HEK293 (cell line): Measurements from ENCODE around the gene DNAJB11.

Experiments
- CTCF ChIA-PET: fragments of 350-600 bp; formaldehyde crosslinking; extraction: SDS; loops from one replicate; lab custom pipeline; 2021; ENCODE audit warnings: antibody characterized with exemption; lab: Yijun Ruan, JAX
- POLR2A ChIA-PET: fragments of 300-600 bp; formaldehyde crosslinking; extraction: SDS; loops from one replicate; lab custom pipeline; 2020; ENCODE audit warnings: antibody characterized with exemption, inconsistent platforms; lab: Yijun Ruan, JAX
- H3K27ac ChIP-seq: fragments of 200-500 bp; sonication (Bioruptor generic); 2 replicates; pipeline ENCODE4 v1.5.1; 2014; ENCODE audit warnings: low read depth, low read length, control low read depth, inconsistent platforms; ENCODE audit errors: extremely low read depth
- H3K36me3 ChIP-seq, 2 experiments: fragments of 200-500 bp in 1 of 2; sonication (Bioruptor generic) in 1 of 2; 1 replicate in 1 of 2; 2 replicates in 1 of 2; pipeline ENCODE4 v1.5.1; 2014 to 2017; ENCODE audit warnings: inconsistent platforms in 2 of 2, low read length in 2 of 2; ENCODE audit not compliant: control insufficient read depth in 2 of 2, insufficient read depth in 1 of 2
- H3K4me1 ChIP-seq: fragments of 200-500 bp; sonication (Bioruptor generic); 2 replicates; pipeline ENCODE4 v1.5.1; 2014; ENCODE audit warnings: mild to moderate bottlenecking, low read length, inconsistent platforms; ENCODE audit not compliant: control insufficient read depth, insufficient read depth
- H3K4me3 ChIP-seq: 2 replicates; pipeline ENCODE4 v1.5.1; 2011; ENCODE audit warnings: low read depth, mild to moderate bottlenecking, control low read depth, low read length, moderate library complexity
- H3K9me3 ChIP-seq: fragments of 200-500 bp; sonication (Bioruptor generic); 2 replicates; pipeline ENCODE4 v1.5.1; 2014; ENCODE audit warnings: low read depth, low read length, inconsistent platforms; ENCODE audit not compliant: control insufficient read depth, insufficient read depth
- PRDM1 ChIP-seq: fragments of 450-650 bp; formaldehyde crosslinking; IDR thresholded peaks from 2 replicates; pipeline ENCODE4; 2016; ENCODE audit warnings: missing biosample characterization, missing genetic modification characterization
- REST ChIP-seq: fragments of 450-650 bp; formaldehyde crosslinking; IDR thresholded peaks from 2 replicates; pipeline ENCODE4 v1.5.1; 2016; ENCODE audit warnings: missing biosample characterization, missing genetic modification characterization
- TCF7L2 ChIP-seq: IDR thresholded peaks from 2 replicates; pipeline ENCODE4 v1.6.1; 2011; ENCODE audit warnings: low read depth, mild to moderate bottlenecking, inconsistent platforms, low read length, moderate library complexity, borderline replicate concordance
- TRIM28 ChIP-seq: IDR thresholded peaks from 2 replicates; pipeline ENCODE4 v1.6.1; 2011; ENCODE audit warnings: low read length, control low read depth, borderline replicate concordance
- ZFP41 ChIP-seq: fragments of 450-650 bp; formaldehyde crosslinking; IDR thresholded peaks from 2 replicates; pipeline ENCODE4 v1.5.1; 2016; ENCODE audit warnings: missing biosample characterization, missing genetic modification characterization, borderline replicate concordance
- ZNF114 ChIP-seq: fragments of 450-650 bp; formaldehyde crosslinking; IDR thresholded peaks from 2 replicates; pipeline ENCODE4 v1.5.0; 2017; ENCODE audit warnings: missing biosample characterization, missing genetic modification characterization
- ZNF132 ChIP-seq: fragments of 450-650 bp; formaldehyde crosslinking; IDR thresholded peaks from 2 replicates; pipeline ENCODE4 v1.5.1; 2017; ENCODE audit warnings: missing biosample characterization, missing genetic modification characterization, borderline replicate concordance
- ZNF138 ChIP-seq: fragments of 450-650 bp; formaldehyde crosslinking; IDR thresholded peaks from 2 replicates; pipeline ENCODE4 v1.5.1; 2016; ENCODE audit warnings: missing biosample characterization, missing genetic modification characterization, borderline replicate concordance
- ZNF155 ChIP-seq: fragments of 450-650 bp; formaldehyde crosslinking; IDR thresholded peaks from 2 replicates; pipeline ENCODE4 v1.5.1; 2016; ENCODE audit warnings: missing biosample characterization, missing genetic modification characterization
- ZNF211 ChIP-seq: fragments of 450-650 bp; formaldehyde crosslinking; IDR thresholded peaks from 2 replicates; pipeline ENCODE4 v1.5.1; 2016; ENCODE audit warnings: low read depth, missing biosample characterization, missing genetic modification characterization
- ZNF26 ChIP-seq: fragments of 450-650 bp; formaldehyde crosslinking; IDR thresholded peaks from 2 replicates; pipeline ENCODE4 v1.5.1; 2016; ENCODE audit warnings: missing biosample characterization, missing genetic modification characterization
- ZNF324 ChIP-seq: fragments of 450-650 bp; formaldehyde crosslinking; IDR thresholded peaks from 2 replicates; pipeline ENCODE4 v1.5.1; 2016; ENCODE audit warnings: missing biosample characterization, missing genetic modification characterization
- ZNF473 ChIP-seq: fragments of 450-650 bp; formaldehyde crosslinking; IDR thresholded peaks from 2 replicates; pipeline ENCODE4 v1.5.1; 2017; ENCODE audit warnings: missing biosample characterization, missing genetic modification characterization
- ZNF488 ChIP-seq: fragments of 450-650 bp; formaldehyde crosslinking; IDR thresholded peaks from 2 replicates; pipeline ENCODE4 v1.5.1; 2016; ENCODE audit warnings: missing biosample characterization, missing genetic modification characterization
- ZNF561 ChIP-seq: fragments of 450-650 bp; IDR thresholded peaks from 2 replicates; pipeline ENCODE4 v1.5.1; 2018; ENCODE audit warnings: missing biosample characterization, missing genetic modification characterization, borderline replicate concordance
- ZNF571 ChIP-seq: fragments of 450-650 bp; formaldehyde crosslinking; IDR thresholded peaks from 2 replicates; pipeline ENCODE4 v1.5.0; 2017; ENCODE audit warnings: missing biosample characterization, missing genetic modification characterization
- ZNF600 ChIP-seq: fragments of 450-650 bp; formaldehyde crosslinking; IDR thresholded peaks from 2 replicates; pipeline ENCODE4 v1.5.1; 2016; ENCODE audit warnings: missing biosample characterization, missing genetic modification characterization
- ZNF639 ChIP-seq: fragments of 450-650 bp; formaldehyde crosslinking; IDR thresholded peaks from 2 replicates; pipeline ENCODE4 v1.5.1; 2016; ENCODE audit warnings: missing biosample characterization, missing genetic modification characterization
- ZNF701 ChIP-seq: fragments of 450-650 bp; formaldehyde crosslinking; IDR thresholded peaks from 2 replicates; pipeline ENCODE4 v1.5.1; 2016; ENCODE audit warnings: missing biosample characterization, missing genetic modification characterization
- ZNF747 ChIP-seq: fragments of 450-650 bp; formaldehyde crosslinking; IDR thresholded peaks from 2 replicates; pipeline ENCODE4 v1.5.1; 2016; ENCODE audit warnings: missing biosample characterization, missing genetic modification characterization

The DNAJB11 gene

GRCh38 chr3:186544281-186544680, 26.2 kb upstream of the DNAJB11 start, which contains the start of gene CRYGS:
Gene CRYGS (minus strand): TSS chr3:186544380. CDS start chr3:186544326, 54 bp downstream.
- TF ChIP-seq ZNF561 (tag by site-specific recombination) (no peak), ZNF473 (tag by site-specific recombination) (no peak), PRDM1 (tag by site-specific recombination) (no peak), ZNF26 (tag by site-specific recombination) (no peak), TCF7L2 (no peak), ZNF571 (tag by site-specific recombination) (no peak), ZNF138 (tag by site-specific recombination) (no peak), ZNF132 (tag by site-specific recombination) (no peak), ZNF114 (tag by site-specific recombination) (no peak), ZNF747 (no peak), ZNF639 (tag by site-specific recombination) (no peak), ZNF211 (tag by site-specific recombination) (no peak), ZNF600 (tag by site-specific recombination) (no peak), REST (no peak), ZFP41 (tag by site-specific recombination) (no peak), ZNF701 (tag by site-specific recombination) (no peak), TRIM28 (no peak), ZNF155 (tag by site-specific recombination) (no peak), ZNF324 (tag by site-specific recombination) (no peak), ZNF488 (no peak)
- H3K36me3 ChIP-seq: peaks cover 4 to 22% of the 10 kb centered on the region in 2 experiments; a peak in 2 of 3 replicates
- POLR2A ChIA-PET: no interaction called here
- H3K27ac ChIP-seq: no peak within 1 kb of the TSS
- no peaks in the 10 kb centered on the region for H3K4me1 ChIP-seq
- CTCF ChIA-PET: interaction anchor here (0.5 to 1.7 kb wide), 3 partner anchors 73 to 601 kb away, joined by 4 to 10 read pairs (median 4); no protein-coding TSS in a partner anchor
- no peak within 1 kb of the TSS for H3K4me3 ChIP-seq
- H3K9me3 ChIP-seq: no peaks in the 10 kb centered on the region
